Epithelial cell of prostate (primary cell): ENCODE data around the gene ENTPD3.

Experiments
- DNase-seq: peaks from one replicate; pipeline ENCODE4 v3.0.0-alpha.2; 2011; ENCODE audit warnings: low read depth, low spot score
- H3K27ac ChIP-seq: fragments of 450-650 bp; 2 replicates; pipeline ENCODE4 v1.5.1; 2017; ENCODE audit warnings: mild to moderate bottlenecking

Gene ENTPD3, protein sequence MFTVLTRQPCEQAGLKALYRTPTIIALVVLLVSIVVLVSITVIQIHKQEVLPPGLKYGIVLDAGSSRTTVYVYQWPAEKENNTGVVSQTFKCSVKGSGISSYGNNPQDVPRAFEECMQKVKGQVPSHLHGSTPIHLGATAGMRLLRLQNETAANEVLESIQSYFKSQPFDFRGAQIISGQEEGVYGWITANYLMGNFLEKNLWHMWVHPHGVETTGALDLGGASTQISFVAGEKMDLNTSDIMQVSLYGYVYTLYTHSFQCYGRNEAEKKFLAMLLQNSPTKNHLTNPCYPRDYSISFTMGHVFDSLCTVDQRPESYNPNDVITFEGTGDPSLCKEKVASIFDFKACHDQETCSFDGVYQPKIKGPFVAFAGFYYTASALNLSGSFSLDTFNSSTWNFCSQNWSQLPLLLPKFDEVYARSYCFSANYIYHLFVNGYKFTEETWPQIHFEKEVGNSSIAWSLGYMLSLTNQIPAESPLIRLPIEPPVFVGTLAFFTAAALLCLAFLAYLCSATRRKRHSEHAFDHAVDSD

DNA sequence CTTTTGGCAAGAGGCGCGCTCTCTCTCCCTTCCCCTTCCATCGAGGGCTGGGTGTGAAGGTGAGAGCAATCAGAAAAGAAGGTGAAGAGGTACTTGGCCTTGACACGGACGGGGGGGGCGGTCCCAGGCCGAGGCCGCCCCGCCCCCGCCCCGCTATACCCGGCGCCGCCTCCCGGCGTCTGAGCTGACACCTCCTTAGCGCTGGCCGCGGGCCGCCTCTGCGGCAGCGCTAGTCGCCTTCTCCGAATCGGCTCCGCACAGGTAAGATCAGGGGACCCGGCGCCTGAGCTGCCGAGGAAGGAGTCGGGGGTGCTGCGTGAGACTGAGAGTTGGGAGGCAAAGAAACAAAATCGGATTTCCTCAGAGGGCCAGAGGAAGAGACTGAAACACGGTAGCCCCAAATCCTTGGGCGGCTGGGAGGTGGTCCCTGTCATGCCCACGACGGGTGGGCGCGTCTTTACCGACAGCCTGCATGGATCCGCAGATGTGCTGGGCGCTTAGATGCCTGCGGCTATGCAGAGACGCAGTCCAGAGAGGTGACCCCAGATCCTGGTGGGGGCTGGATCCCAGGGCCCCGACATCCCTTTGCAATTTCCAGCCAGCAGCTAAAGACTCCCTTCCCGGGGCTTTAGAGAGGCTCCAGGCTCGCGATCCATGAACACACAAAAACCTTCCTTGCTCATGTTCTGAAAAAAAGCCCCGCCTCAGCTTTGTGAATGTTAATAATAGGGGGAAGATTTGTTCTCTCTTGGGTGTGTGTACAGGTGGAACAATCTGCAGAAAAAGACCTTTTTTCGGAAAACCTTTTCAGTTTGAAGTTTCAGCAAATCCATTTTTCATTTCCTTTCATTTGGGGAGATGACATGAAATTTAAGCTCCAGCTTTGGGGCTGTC is at the start of gene ENTPD3:
ENTPD3 (plus strand) TSS at position 184 of the 894 bp plus-strand sequence. CDS start 874 bp downstream, outside the sequence.
- DNase-seq = peak; percentile 20
- peak within 1 kb of the TSS; percentile 75 for H3K27ac ChIP-seq

DNA sequence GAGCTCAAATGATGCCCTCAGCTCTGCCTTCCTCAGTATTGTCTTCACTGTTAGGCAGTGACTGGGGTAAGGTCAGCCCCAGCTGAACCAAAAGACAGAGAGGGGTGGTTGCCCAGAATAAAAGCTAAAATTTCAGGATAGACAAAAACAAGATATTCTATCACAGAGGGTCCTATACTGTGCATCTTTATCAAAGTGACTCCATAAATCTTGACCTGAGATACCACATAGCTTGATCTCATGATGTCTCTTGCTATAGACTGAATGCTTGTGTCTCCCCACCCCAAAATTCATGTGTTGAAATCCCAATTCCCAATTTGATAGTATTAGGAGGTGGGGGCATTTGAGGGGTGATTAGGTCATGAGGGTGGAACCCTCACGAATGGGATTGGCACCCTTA is 47.1 kb upstream of the ENTPD3 start:
- H3K27ac ChIP-seq = no peak overlapping the region
- DNase-seq = no peak

DNA sequence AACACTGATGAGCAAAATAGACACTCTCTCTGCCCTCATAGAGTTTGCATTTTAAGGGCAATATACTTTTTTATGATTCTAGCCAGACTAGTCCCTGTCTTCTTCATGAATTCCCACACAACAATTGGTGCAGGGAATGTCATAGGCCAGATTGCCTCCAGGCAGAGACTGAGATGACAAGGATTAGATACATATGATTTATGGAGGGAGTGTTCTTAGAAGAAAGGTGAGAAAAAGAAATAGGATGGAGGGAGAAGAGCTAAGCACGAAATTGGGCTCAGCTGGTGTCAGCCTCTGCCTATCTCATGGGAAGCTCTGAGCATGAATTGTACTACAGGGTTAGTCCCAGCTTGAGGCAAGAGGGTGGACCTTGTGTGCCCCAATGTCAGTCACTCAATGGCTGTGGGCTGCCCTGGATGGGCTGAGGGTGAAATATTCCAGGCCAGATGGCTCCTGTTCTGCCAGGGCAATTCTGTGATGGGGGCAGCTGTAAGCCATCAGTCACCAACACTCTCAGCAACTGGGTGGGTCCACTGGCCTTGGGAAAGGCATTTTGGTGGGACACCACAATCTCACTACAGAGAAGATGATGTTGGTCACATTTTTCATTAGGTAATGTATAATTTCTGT is 46.3 kb upstream of the ENTPD3 start:
- H3K27ac ChIP-seq = no peak overlapping the region
- DNase-seq = no peak

DNA sequence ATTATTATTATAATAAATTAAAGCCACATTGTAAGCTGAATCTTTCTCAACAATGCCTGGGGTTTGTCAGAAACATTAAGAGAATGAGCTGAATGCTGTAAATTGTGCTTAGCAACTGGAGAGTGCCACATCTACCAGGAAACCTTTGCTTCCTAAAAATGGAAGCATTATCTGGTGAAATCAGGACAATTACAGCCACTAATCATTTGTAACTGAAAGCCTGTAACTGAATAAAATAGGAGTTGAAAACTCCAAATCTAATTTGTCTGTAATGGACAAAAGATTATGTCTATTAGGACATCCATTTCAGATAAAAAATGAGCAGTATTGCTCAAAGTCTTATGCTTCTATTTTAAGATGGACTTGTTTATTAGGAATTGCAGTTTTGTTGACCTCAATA is 45.3 kb upstream of the ENTPD3 start:
- H3K27ac ChIP-seq = no peak overlapping the region
- no peak for DNase-seq

DNA sequence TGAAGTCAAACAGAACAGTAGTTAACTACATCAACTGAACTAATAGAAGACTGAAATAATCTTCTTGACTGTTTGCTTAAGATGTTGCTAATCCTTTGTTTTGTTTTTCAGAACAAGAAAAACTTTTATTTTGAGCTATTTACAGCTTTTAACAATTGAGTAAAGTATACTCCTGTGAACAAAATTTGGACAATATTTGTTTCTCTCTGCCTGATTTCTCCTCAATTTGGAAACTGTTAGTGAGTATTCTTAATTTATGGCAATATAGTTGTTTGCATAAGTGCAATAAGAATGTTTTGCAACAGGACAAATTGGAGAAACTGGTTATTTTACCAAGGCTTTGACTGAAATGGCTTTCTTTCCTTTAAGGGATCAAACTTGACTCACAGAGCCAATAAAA is 36.5 kb upstream of the ENTPD3 start:
- no peak for DNase-seq
- H3K27ac ChIP-seq = no peak overlapping the region

DNA sequence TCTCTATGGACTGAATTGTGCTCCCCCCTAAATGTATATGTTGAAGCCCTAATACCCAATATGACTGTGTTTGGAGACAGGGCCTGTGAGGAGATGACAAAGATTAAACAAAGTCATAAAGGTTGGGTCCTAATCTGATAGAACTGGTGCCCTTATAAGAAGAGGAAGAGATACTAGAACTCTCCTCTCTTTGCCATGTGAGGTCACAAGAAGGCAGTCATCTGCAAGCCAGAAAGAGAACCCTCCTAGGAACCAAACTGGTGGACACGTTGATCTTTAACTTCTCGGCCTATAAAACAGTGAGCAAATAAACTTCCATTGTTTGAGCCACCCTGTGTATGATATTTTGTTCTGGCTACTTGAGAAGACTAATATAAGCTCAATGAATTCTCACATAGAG is 31.6 kb upstream of the ENTPD3 start:
- no peak overlapping the region for H3K27ac ChIP-seq
- no peak for DNase-seq

DNA sequence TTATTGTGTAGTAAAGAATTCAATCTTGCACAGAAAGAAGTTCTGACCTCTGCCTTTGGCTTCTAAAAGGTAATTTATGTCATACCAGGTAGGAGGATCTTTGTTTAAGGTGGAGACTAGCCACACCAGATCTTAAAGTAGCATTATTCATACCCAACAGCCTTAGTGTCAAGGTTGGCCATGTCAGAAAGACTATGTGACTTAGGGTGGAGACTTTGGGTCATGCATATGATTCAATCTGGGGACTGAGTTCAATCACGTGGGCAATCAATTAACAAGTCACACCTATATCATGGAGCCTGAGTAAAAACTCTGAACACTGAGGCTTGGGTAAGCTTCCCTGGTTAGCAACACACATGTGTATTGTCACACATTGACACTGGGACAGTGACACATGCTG is 28.5 kb upstream of the ENTPD3 start:
- H3K27ac ChIP-seq = no peak overlapping the region
- DNase-seq = no peak

DNA sequence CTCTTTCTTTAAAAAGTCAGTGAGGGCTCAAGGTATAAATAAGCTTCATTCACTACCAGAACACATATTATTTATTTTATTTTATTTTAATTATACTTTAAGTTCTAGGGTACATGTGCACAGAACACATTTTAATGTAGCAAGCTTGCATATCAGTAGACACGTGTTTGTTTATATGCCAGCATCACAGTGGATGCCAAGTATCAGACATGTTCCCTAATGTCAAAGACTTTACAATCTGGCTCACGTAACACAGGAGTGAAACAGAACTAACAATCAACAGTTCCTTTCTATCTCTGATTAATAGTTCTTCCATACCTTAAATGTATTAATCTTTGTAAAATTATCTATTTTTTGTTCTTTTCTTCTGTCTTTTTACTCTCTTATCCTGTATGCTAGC is 23.3 kb upstream of the ENTPD3 start:
- no peak overlapping the region for H3K27ac ChIP-seq
- no peak for DNase-seq

DNA sequence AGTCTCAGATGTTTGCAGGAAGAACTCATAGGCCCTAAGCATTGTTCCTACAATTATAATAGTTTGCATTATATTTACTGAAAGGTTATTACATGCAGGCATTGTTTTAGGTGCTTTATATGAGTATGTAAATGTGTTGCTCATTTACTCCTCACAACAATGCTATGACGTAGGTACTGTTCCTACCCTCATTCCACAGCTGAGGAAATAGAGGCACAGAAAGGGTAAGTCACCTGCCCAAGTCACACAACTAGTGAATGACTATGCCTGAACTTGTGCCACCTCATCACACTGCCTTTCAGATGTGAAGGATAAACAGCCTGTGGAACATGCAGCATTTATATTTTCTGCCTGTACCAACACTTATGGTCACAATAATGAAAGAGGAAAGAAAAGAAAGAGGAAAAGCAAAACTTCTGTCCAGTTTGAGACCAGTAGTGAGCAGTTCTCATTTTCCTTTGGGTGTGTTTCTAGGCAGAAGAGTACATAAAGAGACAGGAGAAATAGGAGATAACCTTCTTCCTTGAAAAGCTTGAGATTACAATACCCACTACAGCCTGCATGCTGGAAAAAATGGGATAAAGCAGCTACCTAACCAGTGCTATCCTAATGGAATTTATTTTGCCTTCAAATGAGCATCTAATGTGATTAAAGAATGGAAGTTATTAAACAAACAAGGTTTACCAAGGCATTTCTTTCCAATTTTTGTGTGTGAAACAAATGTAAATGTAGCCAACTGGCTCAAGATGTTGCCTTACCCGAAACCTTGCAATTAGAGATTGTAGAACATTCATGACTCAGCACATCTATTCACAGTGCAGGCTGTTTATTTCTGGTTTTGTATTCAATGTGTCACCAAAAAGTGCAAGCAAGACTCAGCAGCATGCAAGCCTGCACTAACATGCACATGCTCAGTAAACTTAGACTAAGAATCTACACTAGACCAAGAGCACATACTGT is 20.5 kb upstream of the ENTPD3 start:
- H3K27ac ChIP-seq = peak overlapping the region; percentile 82
- DNase-seq = peak; percentile 76

DNA sequence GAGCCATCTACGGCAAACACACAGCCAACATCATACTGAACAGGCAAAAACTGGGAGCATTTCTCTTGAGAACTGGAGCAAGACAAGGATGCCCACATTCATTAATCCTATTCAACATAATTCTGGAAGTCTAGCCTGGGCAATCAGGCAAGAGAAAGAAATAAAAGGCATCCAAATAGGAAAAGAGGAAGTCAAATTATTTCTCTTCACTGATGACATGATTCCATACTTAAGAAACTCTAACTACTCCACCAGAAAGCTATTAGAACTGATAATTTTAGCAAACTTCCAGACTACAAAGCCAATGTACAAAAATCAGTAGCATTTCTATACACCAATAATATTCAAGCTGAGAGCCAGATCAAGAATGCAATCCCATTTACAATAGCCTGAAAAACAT is 17.3 kb upstream of the ENTPD3 start:
- no peak overlapping the region for H3K27ac ChIP-seq
- no peak for DNase-seq

DNA sequence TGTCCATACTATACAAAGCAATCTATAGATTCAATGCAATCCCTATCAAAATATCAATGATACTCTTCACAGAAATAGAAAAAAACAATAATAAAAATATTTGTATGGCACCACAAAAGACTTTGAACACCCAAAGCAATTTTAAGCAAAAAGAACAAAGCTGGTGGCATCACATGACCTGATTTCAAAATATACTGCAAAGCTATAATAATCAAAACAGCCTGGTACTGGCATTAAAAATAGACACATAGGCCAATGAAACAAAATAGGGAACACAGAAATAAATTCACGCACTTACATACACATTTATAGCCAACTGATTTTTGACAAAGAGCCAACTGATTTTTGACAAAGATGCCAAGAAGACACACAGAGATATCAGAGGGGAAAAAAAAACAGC is 9.2 kb upstream of the ENTPD3 start:
- no peak for DNase-seq
- H3K27ac ChIP-seq = no peak overlapping the region

DNA sequence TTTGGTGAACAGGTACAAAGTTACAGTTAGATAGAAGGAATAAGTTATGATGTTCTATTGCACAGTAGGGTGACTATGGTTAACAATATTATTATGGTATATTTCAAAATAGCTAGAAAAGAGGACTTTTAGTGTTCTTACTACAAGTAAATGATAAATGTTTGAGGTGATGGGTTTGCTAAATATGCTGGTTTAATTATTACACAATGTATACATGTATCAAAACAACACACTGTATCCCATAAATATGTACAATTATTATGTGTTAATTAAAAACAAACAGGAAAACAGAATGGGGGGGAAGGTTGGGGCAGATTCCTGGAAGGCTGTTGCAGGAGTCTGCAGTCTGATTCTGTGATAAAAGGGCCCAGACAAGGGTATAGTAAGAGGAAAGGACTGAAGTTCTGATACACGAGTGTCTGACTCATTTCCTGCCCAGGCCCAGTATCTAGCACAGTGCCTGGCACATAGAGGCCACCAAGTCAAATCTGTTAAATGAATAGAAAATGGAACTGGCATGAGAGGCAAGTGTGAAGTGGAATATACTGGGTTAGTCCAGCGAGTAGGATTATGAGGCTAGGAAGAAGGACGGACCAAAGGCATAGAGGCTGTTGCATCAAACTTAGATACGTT is 7.2 kb upstream of the ENTPD3 start:
- no peak overlapping the region for H3K27ac ChIP-seq
- no peak for DNase-seq

DNA sequence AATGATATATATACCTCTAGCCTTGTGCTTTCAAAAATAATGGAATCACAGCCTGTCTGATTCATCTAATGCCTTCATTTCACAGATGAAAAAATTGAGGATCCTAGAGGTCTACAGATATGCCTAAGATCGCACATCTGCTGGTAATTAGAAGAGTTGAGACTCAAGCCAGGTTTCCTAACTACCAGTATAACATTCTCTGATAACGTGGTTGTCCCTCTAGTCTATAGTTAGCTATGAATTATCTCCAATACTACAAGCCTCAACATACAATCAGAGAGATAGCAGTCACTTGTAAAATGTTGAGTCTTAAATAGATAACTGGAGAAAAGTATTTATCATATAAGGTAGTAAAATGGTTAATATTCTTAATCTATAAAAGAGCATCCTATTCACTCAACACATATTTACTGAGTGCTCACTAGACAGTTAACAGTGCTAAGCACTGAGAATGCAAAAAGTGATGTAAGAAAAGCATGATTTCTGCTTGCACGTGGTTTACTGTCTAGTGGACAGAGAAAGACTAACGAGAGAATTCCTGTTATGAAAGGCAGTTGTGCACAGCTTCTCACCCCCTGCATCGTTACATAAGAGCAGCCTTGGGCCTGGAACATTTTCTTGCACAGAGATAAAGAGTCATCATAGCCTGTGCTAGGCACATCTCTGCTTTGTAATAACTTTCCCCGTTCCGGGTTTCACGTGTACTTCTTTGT is 4.9 kb upstream of the ENTPD3 start:
- H3K27ac ChIP-seq = no peak overlapping the region
- no peak for DNase-seq

DNA sequence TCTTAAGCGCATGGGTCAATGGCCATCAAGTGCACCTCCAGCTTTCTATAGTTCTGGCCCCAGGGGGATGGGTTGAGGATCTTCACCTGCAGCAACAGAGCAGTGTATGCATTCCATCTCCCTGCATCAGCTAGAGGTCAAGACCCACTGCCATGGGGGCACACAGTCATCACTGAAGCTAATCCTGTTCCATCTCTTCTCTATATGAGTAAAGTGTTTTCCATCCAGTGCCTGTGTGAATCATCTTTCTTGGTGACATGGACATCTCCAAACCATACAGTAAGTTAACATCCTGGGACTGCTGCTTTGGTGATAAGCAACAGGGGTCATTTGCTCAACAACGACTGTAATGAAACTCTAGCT is 4.4 kb upstream of the ENTPD3 start:
- no peak for DNase-seq

DNA sequence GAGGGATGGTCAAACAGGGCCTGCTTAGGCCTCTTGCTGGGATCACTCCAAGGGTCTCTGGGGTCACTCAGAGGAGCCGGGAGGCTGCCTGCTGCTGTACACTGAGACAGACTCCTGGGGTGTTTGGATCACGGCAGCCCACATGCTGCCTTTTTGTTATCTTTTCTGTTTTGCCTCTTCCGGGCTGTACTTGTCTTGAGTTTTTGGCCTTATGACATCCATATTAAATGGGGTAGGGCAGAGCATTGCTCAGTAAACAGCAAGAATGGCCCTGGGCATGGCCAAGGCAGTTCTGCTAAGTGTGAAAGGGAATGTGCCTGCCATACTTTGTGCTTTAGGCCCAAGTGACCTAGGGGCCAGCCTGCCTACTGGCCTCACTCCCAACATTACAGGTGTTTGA is 771 bp upstream of the ENTPD3 start:
- H3K27ac ChIP-seq = no peak overlapping the region
- no peak for DNase-seq

More for the DNA sequence above, 4.4 kb upstream of the ENTPD3 start:
- H3K27ac ChIP-seq = no peak overlapping the region

DNA sequence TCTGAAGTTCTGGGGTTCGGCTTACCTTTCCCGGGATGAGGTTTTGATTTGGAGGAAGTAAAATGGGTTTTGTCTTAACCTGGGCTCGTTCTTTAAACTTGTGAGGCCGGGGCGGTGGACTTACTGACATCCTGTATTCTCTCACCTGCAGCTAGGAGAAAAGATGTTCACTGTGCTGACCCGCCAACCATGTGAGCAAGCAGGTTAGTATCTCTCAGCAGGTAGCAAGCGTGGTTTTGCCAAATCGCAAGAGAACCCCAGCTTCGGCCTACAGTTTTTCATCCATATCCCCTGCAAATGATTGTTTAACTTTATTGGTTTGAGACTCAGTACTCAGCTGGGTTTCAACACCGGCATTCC is 891 bp downstream of the ENTPD3 start:
- peak overlapping the region; percentile 75 for H3K27ac ChIP-seq
- no peak for DNase-seq

DNA sequence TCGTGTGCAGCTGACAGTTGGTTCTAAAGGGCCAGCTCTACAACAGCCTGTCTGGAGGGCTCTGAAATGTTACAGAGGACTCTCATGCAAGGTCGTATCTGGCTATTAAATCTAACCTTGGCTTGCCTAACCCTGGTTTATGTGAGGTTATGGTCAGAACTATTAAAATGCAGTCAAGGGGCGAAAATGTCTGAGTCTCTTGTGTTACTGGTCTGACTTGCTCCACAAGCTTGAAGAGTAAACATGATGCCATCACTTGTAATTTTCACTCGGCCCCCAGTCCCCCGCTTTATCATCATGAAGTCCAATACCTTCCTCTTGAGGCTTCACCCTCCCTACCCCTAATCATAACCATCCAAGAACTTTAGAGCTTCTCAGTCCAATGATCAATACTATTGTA is 9.4 kb downstream of the ENTPD3 start:
- DNase-seq = no peak
- no peak overlapping the region for H3K27ac ChIP-seq

DNA sequence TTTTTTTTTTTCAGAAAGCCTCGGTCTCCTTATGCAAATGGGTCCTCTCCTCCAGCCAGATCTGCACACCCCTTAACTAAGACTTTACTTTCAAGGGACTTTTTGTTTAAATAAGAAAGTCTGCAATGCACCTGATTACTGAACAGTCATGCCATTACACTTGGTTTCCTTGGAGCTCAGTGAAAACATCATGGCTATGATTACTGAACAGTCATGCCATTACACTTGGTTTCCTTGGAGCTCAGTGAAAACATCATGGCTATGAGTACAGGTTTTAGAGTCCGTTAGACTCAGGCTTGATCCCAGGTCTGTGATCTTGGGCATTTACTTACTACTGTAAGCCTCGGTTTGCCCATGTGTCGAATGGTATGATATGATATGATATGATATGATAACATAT is 10.1 kb downstream of the ENTPD3 start:
- DNase-seq = no peak
- H3K27ac ChIP-seq = no peak overlapping the region

DNA sequence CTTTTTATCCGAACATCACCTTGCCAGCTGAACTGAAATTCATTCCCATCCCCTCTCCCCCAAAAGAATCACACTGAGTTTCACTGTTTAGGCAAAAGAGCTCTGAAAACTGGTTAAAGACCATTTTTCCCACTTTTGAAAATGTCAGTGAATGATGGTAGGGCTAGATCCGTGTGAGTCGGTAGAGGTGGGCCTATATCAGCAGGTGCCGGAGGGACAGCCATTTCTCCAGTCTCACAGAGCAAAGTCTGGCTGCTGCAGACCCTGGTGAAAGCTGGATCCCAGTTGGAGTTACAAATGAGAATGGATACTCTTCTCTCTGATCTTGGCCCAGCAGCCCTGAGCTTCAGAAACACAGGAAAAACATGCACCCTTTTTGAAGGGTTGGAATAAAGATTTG is 10.9 kb downstream of the ENTPD3 start:
- no peak for DNase-seq
- H3K27ac ChIP-seq = peak overlapping the region; percentile 33
